ENCODE measurements around the gene DISP2.

The DISP2 gene

GRCh38 chr15:40405501-40406381, 47.7 kb downstream of the DISP2 start, which contains the start of gene IVD:
IVD (plus strand) TSS chr15:40405795; CDS start chr15:40405828, 33 bp downstream.
- TF ChIP-seq CTCF (IDR thresholded peaks at IDR 0.05; ENCODE audit: low read depth, low read length, missing control alignments) = no peak
- DNase-seq (ENCODE audit: extremely low read depth, low read depth) = peak; percentile 92
- peak within 1 kb of the TSS; percentile 84 for H3K4me3 ChIP-seq (replicated peaks; ENCODE audit: low read depth, low read length)

- no peak for TF ChIP-seq CTCF (IDR thresholded peaks at IDR 0.05; ENCODE audit: low read depth, low read length, missing control alignments)
- peak overlapping the region; percentile 84 for H3K4me3 ChIP-seq (replicated peaks; ENCODE audit: low read depth, low read length)
- no peak for DNase-seq (ENCODE audit: extremely low read depth, low read depth)
Measured at GRCh38 chr15:40407330-40407990, 49.4 kb downstream of the DISP2 start.

GRCh38 chr15:40409366-40409765, 51.3 kb downstream of the DISP2 start:
- no peak overlapping the region for H3K4me3 ChIP-seq (replicated peaks; ENCODE audit: low read depth, low read length)
- DNase-seq (ENCODE audit: extremely low read depth, low read depth) = no peak
- TF ChIP-seq CTCF (IDR thresholded peaks at IDR 0.05; ENCODE audit: low read depth, low read length, missing control alignments) = no peak

GRCh38 chr15:40410476-40410875, 52.5 kb downstream of the DISP2 start:
- H3K4me3 ChIP-seq (replicated peaks; ENCODE audit: low read depth, low read length) = no peak overlapping the region
- TF ChIP-seq CTCF (IDR thresholded peaks at IDR 0.05; ENCODE audit: low read depth, low read length, missing control alignments) = no peak
- DNase-seq (ENCODE audit: extremely low read depth, low read depth) = no peak

GRCh38 chr15:40412095-40412759, 54.2 kb downstream of the DISP2 start:
- DNase-seq (ENCODE audit: extremely low read depth, low read depth) = no peak
- no peak overlapping the region for H3K4me3 ChIP-seq (replicated peaks; ENCODE audit: low read depth, low read length)
- no peak for TF ChIP-seq CTCF (IDR thresholded peaks at IDR 0.05; ENCODE audit: low read depth, low read length, missing control alignments)

- no peak overlapping the region for H3K4me3 ChIP-seq (replicated peaks; ENCODE audit: low read depth, low read length)
- TF ChIP-seq CTCF (IDR thresholded peaks at IDR 0.05; ENCODE audit: low read depth, low read length, missing control alignments) = no peak
- DNase-seq (ENCODE audit: extremely low read depth, low read depth) = no peak
Measured at GRCh38 chr15:40413036-40413435, 55.0 kb downstream of the DISP2 start.
